Naive thymus-derived CD4-positive, alpha-beta T cell (primary cell): Measurements from ENCODE around the gene HPS4. TPM values are rescaled to one million over a fixed set of nuclear protein-coding genes. Genes with fewer than 3 reads are reported as not detected.

ENCODE experiments used
- ATAC-seq: fragments of 150-1000 bp; cut with Tn5 transposase; 2 replicates; pipeline ENCODE4 v1.10.0; 2021; ENCODE audit warnings: mild to moderate bottlenecking, moderate library complexity
- CTCF ChIA-PET: fragments of 350-600 bp; sonication (Branson Sonifier 250); formaldehyde crosslinking; loops from one replicate; lab custom pipeline; 2021; ENCODE audit warnings: antibody characterized with exemption; lab: Charles Lee
- POLR2A ChIA-PET: fragments of 350-600 bp; sonication (Branson Sonifier 250); formaldehyde crosslinking; loops from one replicate; lab custom pipeline; 2021; ENCODE audit warnings: antibody characterized with exemption, inconsistent platforms; lab: Charles Lee
- DNase-seq, 9 donors: peaks; one replicate each; pipeline versions ENCODE4 v3.0.0 to v3.0.0-alpha.2; 2020 to 2022; ENCODE audit warnings: mixed read lengths in 1 of 9
- H3K27ac ChIP-seq: one replicate; pipeline ENCODE4 v1.7.0; 2013; ENCODE audit warnings: mild to moderate bottlenecking, low read depth, low read length, moderate library complexity
- H3K27me3 ChIP-seq, 2 donors: one replicate each; pipeline ENCODE4 v1.7.0; 2013; ENCODE audit warnings: low read length in 2 of 2, mild to moderate bottlenecking in 2 of 2, moderate library complexity in 2 of 2; ENCODE audit not compliant: control insufficient read depth in 2 of 2, insufficient read depth in 2 of 2
- H3K36me3 ChIP-seq, 3 experiments: 1 replicate in 2 of 3; 2 replicates in 1 of 3; pipeline ENCODE4 v1.7.0; 2013; ENCODE audit warnings: low read length in 3 of 3, mild to moderate bottlenecking in 3 of 3, moderate library complexity in 1 of 3; ENCODE audit not compliant: insufficient read depth in 3 of 3, control insufficient read depth in 2 of 3
- H3K4me1 ChIP-seq, 2 donors: one replicate each; pipeline ENCODE4 v1.7.0; 2013; ENCODE audit warnings: low read length in 2 of 2, mild to moderate bottlenecking in 2 of 2, moderate library complexity in 1 of 2; ENCODE audit not compliant: control insufficient read depth in 2 of 2, insufficient read depth in 2 of 2
- H3K4me3 ChIP-seq: 2 replicates; pipeline ENCODE4 v1.7.0; 2013; ENCODE audit warnings: mild to moderate bottlenecking, low read length
- H3K9me3 ChIP-seq, 3 experiments: 1 replicate in 2 of 3; 2 replicates in 1 of 3; pipeline ENCODE4 v1.7.0; 2013; ENCODE audit warnings: low read length in 3 of 3; ENCODE audit not compliant: control insufficient read depth in 2 of 3
- H3K27ac Mint-ChIP-seq, 9 donors: one replicate each; pipeline ENCODE4 v1.8.0; 2020 to 2022; ENCODE audit warnings: mixed read lengths in 9 of 9, mild to moderate bottlenecking in 8 of 9, moderate library complexity in 5 of 9, inconsistent platforms in 2 of 9
- H3K27me3 Mint-ChIP-seq, 5 donors: one replicate each; pipeline ENCODE4 v1.8.0; 2021 to 2022; ENCODE audit warnings: mixed read lengths in 5 of 5, mild to moderate bottlenecking in 1 of 5
- H3K36me3 Mint-ChIP-seq, 5 donors: one replicate each; pipeline ENCODE4 v1.8.0; 2020 to 2022; ENCODE audit warnings: mixed read lengths in 5 of 5, mild to moderate bottlenecking in 3 of 5, inconsistent platforms in 1 of 5
- H3K4me1 Mint-ChIP-seq, 7 donors: one replicate each; pipeline ENCODE4 v1.8.0; 2020 to 2022; ENCODE audit warnings: mixed read lengths in 7 of 7, mild to moderate bottlenecking in 3 of 7, inconsistent platforms in 1 of 7
- H3K4me3 Mint-ChIP-seq, 10 donors: one replicate each; pipeline ENCODE4 v1.8.0; 2020 to 2022; ENCODE audit warnings: mild to moderate bottlenecking in 10 of 10, mixed read lengths in 10 of 10, moderate library complexity in 6 of 10, inconsistent platforms in 2 of 10
- H3K9me3 Mint-ChIP-seq, 11 donors: one replicate each; pipeline ENCODE4 v1.8.0; 2020 to 2022; ENCODE audit warnings: mixed read lengths in 11 of 11, mild to moderate bottlenecking in 4 of 11, inconsistent platforms in 1 of 11, moderate library complexity in 1 of 11
- intact Hi-C, 2 donors: fragments of 100-400 bp; cut with micrococcal nuclease; formaldehyde crosslinking; loops; one replicate each; pipeline ENCODE4 v1.15.1; 2023
- polyA plus RNA-seq, 2 donors: library from polyadenylated mRNA; unstranded; fragments of 300-500 nt; fragmentation: Illumina TruSeq; gene quantifications; one replicate each; pipeline ENCODE4 v1.2.3, GENCODE V29; 2021
- total RNA-seq, 6 experiments: library from RNA in 5 of 6; stranded (reverse) in 5 of 6; gene quantifications; 1 replicate in 5 of 6; 2 replicates in 1 of 6; pipeline ENCODE4 v1.2.3 and lab custom pipeline; 2021 to 2026

HPS4 gene
- total and polyA plus RNA-seq, 7 experiments from 2014 or later: 21.5 to 64.3 (median 53.6) TPM

GRCh38 chr22:26401726-26402125 lies 81.9 kb downstream of the HPS4 start:
- Mint-ChIP-seq H3K27ac (no peak overlapping the region), H3K27me3 (peaks cover 0 to 21% (median 0%) of the 10 kb centered on the region in 5 donors), H3K4me3 (no peak overlapping the region), H3K9me3 (no peaks in the 10 kb centered on the region), H3K36me3 (no peaks in the 10 kb centered on the region), H3K4me1 (peaks cover 0 to 15% (median 0%) of the 10 kb centered on the region in 7 donors)
- no peaks in the 10 kb centered on the region for H3K9me3 ChIP-seq
- intact Hi-C loops: no loop called here
- POLR2A ChIA-PET: no interaction called here
- ATAC-seq: no peak
- no peaks in the 10 kb centered on the region for H3K4me1 ChIP-seq
- DNase-seq: no peak
- no peak overlapping the region for H3K27ac ChIP-seq
- no peak overlapping the region for H3K4me3 ChIP-seq
- H3K36me3 ChIP-seq: no peaks in the 10 kb centered on the region
- CTCF ChIA-PET: interaction anchor here (0.6 to 7.3 kb wide), 2 partner anchors 39 to 60 kb away, joined by 3 to 50 read pairs; no protein-coding TSS in a partner anchor
- H3K27me3 ChIP-seq: no peaks in the 10 kb centered on the region

Other genes with a start within 250 kb of the HPS4 start
- gene ASPHD2, start 54.5 kb downstream of the HPS4 start, total RNA-seq: 10 to 100 TPM in 1 of 5 experiments, 1 to 10 TPM in 4; 1.8 to 18.1 (median 2.7) TPM
- 1 to 10 TPM; 1.5 to 3.2 TPM for gene ASPHD2, start 54.5 kb downstream of the HPS4 start, polyA plus RNA-seq
- 10 to 100 TPM; 18.9 to 22.8 (median 20.1) TPM for gene SRRD, start 94 bp upstream of the HPS4 start, total RNA-seq
- gene SRRD, start 94 bp upstream of the HPS4 start, polyA plus RNA-seq: 10 to 100 TPM; 23.4 to 29.0 TPM
- 100 to 1,000 TPM in 1 of 5 experiments, 10 to 100 TPM in 4; 63.6 to 107 (median 72.9) TPM for gene TFIP11, start 28.7 kb upstream of the HPS4 start, total RNA-seq
- gene TFIP11, start 28.7 kb upstream of the HPS4 start, polyA plus RNA-seq: 10 to 100 TPM; 25.8 to 45.8 TPM
- 10 to 100 TPM; 16.7 to 44.8 (median 20.6) TPM for gene TPST2, start 106.3 kb upstream of the HPS4 start, total RNA-seq
- 10 to 100 TPM; 14.4 to 30.5 TPM for gene TPST2, start 106.3 kb upstream of the HPS4 start, polyA plus RNA-seq
- not detected for gene CRYBB1, start 134.2 kb upstream of the HPS4 start, total RNA-seq
- not detected for gene CRYBB1, start 134.2 kb upstream of the HPS4 start, polyA plus RNA-seq
- not detected for gene CRYBA4, start 138.2 kb upstream of the HPS4 start, total RNA-seq
- gene CRYBA4, start 138.2 kb upstream of the HPS4 start, polyA plus RNA-seq: not detected
- 100 to 1,000 TPM in 1 of 5 experiments, 10 to 100 TPM in 4; 10.5 to 156 (median 48.7) TPM for gene MIAT, start 173.8 kb upstream of the HPS4 start, total RNA-seq
- under 1 TPM; 0.05 to 0.13 TPM for gene MIAT, start 173.8 kb upstream of the HPS4 start, polyA plus RNA-seq